Kidney (tissue), 14 donors: ENCODE results near the gene CCDC159. TPM values are rescaled to one million over a fixed set of nuclear protein-coding genes. Genes with fewer than 3 reads are reported as not detected.

Experiments
- DNase-seq, 5 donors: peaks; one replicate each; pipeline ENCODE4 v3.0.0-alpha.2; 2013 to 2020
- FAIRE-seq: peaks from 2 replicates; lab custom pipeline; 2012; peaks lifted over from hg19 to GRCh38; lab: Jason Lieb, UNC
- H3K27ac ChIP-seq, 2 donors: one replicate each; pipeline ENCODE4 v1.7.0; 2013; ENCODE audit warnings: low read depth in 2 of 2, low read length in 2 of 2, inconsistent platforms in 1 of 2
- H3K27me3 ChIP-seq: one replicate; pipeline ENCODE4 v1.7.1; 2013; ENCODE audit warnings: low read length, inconsistent platforms; ENCODE audit not compliant: control insufficient read depth, insufficient read depth
- H3K36me3 ChIP-seq, 3 donors: one replicate each; pipeline versions ENCODE4 v1.7.0 to v1.7.1; 2013; ENCODE audit warnings: low read length in 3 of 3, control low read depth in 1 of 3, inconsistent platforms in 1 of 3; ENCODE audit not compliant: insufficient read depth in 3 of 3, control insufficient read depth in 2 of 3
- H3K4me1 ChIP-seq, 3 donors: one replicate each; pipeline versions ENCODE4 v1.7.0 to v1.7.1; 2013; ENCODE audit warnings: low read length in 3 of 3, inconsistent platforms in 1 of 3, low read depth in 1 of 3; ENCODE audit not compliant: control insufficient read depth in 2 of 3, insufficient read depth in 2 of 3
- H3K4me3 ChIP-seq, 3 donors: one replicate each; pipeline versions ENCODE4 v1.7.0 to v1.8.1; 2013; ENCODE audit warnings: low read length in 3 of 3, control low read depth in 1 of 3, inconsistent platforms in 1 of 3
- H3K9ac ChIP-seq, 3 donors: one replicate each; pipeline versions ENCODE4 v1.7.0 to v1.7.1; 2013; ENCODE audit warnings: low read length in 3 of 3, control low read depth in 1 of 3, inconsistent platforms in 1 of 3
- H3K9me3 ChIP-seq, 3 donors: one replicate each; pipeline versions ENCODE4 v1.7.0 to v1.7.1; 2013; ENCODE audit warnings: low read length in 3 of 3, control low read depth in 1 of 3, inconsistent platforms in 1 of 3; ENCODE audit not compliant: control insufficient read depth in 2 of 3, insufficient read depth in 1 of 3
- intact Hi-C: fragments of 100-400 bp; cut with DNase I; formaldehyde crosslinking; loops from one replicate; pipeline ENCODE4 v1.11.1; 2022
- polyA plus RNA-seq: library from polyadenylated mRNA; stranded (reverse); fragments of 350-450 nt; fragmentation: Illumina TruSeq; extraction: RNeasy Lipid Tissue Mini Kit (QIAGEN cat#74804); gene quantifications from one replicate; pipeline ENCODE4 v1.2.3, GENCODE V29; 2014; ENCODE audit warnings: low read depth, low replicate concordance; ENCODE audit not compliant: insufficient read depth
- total RNA-seq: library from RNA; stranded (reverse); fragmentation: NEBNext Ultra II Directional; extraction: Animal tissue kit (Norgen Biotek cat#: 25700); gene quantifications from one replicate; pipeline ENCODE4 v1.2.1, GENCODE V29; 2021
- TF ChIP-seq, protein P1 (sequence below): IDR thresholded peaks from 3 replicates; pipeline ENCODE4 v1.5.1; 2012; ENCODE audit warnings: mild to moderate bottlenecking, moderate library complexity, borderline replicate concordance; ENCODE audit not compliant: insufficient read depth; ENCODE audit errors: extremely low read depth
- donor health status: control.
- donor health status: control.
- donor health status: control.
- donor health status: control.
- donor health status: control.
- donor health status: DM: yes; HTN: yes; CAD: no.
- donor health status: Normal renal cell carcinoma (clear cell type).

CCDC159 gene
- total and polyA plus RNA-seq, 2 donors from 2014 or later: 28.9 to 50.7 TPM

DNA sequence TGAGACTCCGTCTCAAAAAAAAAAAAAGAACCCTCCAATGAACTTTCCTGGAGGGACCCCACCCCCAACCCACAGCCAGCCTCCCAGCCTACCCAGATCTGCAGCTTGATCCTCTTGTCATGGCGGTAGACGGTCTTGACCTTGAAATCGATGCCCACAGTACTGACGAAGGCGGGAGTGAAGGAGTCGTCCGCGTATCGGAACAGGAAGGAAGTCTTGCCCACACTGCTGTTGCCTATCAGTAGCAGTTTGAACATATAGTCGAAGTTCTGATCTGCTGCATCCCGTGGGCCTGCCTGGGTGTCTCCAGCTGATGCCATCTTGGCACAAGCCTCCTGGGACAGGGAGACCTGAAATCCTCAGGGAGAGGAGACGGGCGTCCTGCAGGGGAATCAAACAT, 9.2 kb upstream of the CCDC159 start:
- Histone ChIP-seq H3K9ac (no peak overlapping the region), H3K27me3 (no peaks in the 10 kb centered on the region), H3K27ac (no peak overlapping the region), H3K4me1 (peaks cover 0 to 9% (median 4%) of the 10 kb centered on the region in 3 donors), H3K36me3 (peaks cover 0 to 7% (median 4%) of the 10 kb centered on the region in 3 donors), H3K9me3 (no peaks in the 10 kb centered on the region), H3K4me3 (no peak overlapping the region)
- FAIRE-seq: no peak
- TF ChIP-seq, protein P1, sequence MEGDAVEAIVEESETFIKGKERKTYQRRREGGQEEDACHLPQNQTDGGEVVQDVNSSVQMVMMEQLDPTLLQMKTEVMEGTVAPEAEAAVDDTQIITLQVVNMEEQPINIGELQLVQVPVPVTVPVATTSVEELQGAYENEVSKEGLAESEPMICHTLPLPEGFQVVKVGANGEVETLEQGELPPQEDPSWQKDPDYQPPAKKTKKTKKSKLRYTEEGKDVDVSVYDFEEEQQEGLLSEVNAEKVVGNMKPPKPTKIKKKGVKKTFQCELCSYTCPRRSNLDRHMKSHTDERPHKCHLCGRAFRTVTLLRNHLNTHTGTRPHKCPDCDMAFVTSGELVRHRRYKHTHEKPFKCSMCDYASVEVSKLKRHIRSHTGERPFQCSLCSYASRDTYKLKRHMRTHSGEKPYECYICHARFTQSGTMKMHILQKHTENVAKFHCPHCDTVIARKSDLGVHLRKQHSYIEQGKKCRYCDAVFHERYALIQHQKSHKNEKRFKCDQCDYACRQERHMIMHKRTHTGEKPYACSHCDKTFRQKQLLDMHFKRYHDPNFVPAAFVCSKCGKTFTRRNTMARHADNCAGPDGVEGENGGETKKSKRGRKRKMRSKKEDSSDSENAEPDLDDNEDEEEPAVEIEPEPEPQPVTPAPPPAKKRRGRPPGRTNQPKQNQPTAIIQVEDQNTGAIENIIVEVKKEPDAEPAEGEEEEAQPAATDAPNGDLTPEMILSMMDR: no peak
- no peak for DNase-seq
- intact Hi-C loops: no loop called here

DNA sequence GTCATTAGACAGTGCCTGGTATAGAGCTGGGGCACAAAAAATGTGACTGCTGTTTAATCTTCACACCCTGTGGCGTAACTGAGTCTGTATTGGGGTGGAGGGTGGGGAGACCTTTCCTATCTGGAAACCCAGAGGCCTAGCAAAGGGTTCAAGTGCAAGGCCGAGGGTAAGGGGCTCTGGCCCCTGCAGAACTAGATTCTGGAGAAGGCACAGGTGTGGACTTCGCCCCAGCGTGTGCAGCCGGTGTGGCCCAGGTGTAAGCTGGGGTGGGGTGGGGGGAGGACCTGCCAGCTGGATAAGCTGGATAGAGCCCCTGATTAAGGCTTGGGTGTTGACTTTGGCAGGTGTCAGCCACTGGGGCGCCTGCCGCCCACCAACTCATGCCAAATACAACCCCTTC, 8.2 kb upstream of the CCDC159 start:
- H3K4me1 ChIP-seq: peaks cover 0 to 9% (median 4%) of the 10 kb centered on the region in 3 donors
- H3K36me3 ChIP-seq: peaks cover 0 to 7% (median 2%) of the 10 kb centered on the region in 3 donors
- FAIRE-seq: no peak
- DNase-seq: no peak
- H3K9ac ChIP-seq: no peak overlapping the region
- TF ChIP-seq, protein P1: no peak
- intact Hi-C loops: no loop called here
- no peak overlapping the region for H3K4me3 ChIP-seq
- H3K27ac ChIP-seq: no peak overlapping the region
- H3K9me3 ChIP-seq: no peaks in the 10 kb centered on the region
- no peaks in the 10 kb centered on the region for H3K27me3 ChIP-seq

DNA sequence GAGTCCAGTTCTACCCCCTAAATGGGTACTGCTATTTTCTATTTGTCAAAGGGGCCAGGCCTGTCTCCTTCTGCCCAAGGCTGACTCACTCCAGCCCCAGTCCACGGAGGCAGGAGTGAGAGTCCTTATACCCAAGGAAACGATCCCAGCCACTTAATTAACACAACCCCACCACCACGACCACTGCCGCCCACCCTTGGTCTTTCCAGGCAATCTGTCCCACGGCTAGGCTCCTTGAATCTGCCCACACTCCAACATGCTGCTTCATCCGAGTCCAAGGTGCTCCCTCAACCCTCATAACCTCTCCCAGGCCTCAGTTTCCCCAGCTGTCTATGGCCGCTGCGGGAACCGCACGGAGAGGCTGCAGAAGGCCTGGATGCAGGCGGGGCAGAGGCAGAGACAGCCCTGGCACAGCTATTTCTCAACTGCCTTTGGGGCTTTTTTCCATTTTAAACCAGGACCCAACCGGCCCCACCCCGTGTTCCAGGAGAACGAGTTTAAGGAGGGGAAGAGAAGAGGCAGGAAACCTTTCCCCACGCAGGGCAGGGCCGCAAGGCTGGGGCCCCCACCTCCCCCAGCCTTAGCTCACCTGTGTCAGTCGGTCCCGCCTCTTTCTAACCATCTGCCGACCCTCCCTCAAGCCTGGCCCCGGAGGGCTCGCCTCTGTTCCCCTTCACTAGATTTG, 7.6 kb upstream of the CCDC159 start:
- Histone ChIP-seq H3K9me3 (no peaks in the 10 kb centered on the region), H3K9ac (peak overlapping the region in 1 of 3 donors; percentile 71), H3K4me1 (peaks cover 0 to 9% (median 4%) of the 10 kb centered on the region in 3 donors), H3K27me3 (no peaks in the 10 kb centered on the region), H3K27ac (peak overlapping the region; percentile 40 to 57), H3K36me3 (peaks cover 0 to 7% (median 2%) of the 10 kb centered on the region in 3 donors), H3K4me3 (peak overlapping the region; percentile 26 to 67 (median 58))
- FAIRE-seq (no peak), DNase-seq (peak in 3 of 5 donors; percentile 19 to 77 (median 70))
- intact Hi-C loops: no loop called here
- TF ChIP-seq, protein P1: no peak
